ENCODE measurements around the gene LRP3.

The LRP3 gene

GRCh38 chr19:33238481-33239149 is 44.5 kb downstream of the LRP3 start:
- no peak for DNase-seq (ENCODE audit: low read depth)

- DNase-seq (ENCODE audit: low read depth), result no peak
These were observed 45.3 kb downstream of the LRP3 start for GRCh38 chr19:33239223-33239975.

DNA sequence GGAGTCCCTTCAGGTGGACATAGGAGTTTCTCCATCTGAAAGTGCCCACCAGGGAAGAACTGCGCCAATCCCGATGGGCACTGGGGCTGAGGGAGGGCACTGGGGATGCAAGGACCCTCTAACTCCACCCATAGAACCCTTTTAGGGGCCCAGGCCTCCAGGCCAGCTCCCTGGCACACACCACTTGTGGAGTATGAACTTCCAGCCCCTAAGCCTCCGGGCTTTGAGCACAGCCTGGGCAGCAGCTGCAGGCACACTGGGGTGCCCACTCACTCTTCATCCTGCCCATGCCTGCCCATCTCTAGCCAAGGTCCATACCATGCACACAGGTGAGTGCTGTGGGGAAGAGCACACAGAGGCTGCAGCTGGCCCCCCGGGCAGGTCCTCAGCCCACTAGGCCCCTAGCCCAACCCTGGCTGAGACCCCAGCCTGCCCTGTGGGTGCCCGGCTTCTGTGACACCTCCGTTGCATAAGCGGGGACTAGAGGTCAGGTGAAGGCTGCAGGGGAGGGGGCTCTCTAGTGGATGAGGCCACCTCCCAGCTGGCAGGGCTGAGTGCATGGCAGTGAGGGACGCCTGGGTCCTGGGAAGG is 46.1 kb downstream of the LRP3 start:
- DNase-seq (ENCODE audit: low read depth), result no peak

GRCh38 chr19:33241091-33241529 is 47.0 kb downstream of the LRP3 start:
- no peak for DNase-seq (ENCODE audit: low read depth)

DNA sequence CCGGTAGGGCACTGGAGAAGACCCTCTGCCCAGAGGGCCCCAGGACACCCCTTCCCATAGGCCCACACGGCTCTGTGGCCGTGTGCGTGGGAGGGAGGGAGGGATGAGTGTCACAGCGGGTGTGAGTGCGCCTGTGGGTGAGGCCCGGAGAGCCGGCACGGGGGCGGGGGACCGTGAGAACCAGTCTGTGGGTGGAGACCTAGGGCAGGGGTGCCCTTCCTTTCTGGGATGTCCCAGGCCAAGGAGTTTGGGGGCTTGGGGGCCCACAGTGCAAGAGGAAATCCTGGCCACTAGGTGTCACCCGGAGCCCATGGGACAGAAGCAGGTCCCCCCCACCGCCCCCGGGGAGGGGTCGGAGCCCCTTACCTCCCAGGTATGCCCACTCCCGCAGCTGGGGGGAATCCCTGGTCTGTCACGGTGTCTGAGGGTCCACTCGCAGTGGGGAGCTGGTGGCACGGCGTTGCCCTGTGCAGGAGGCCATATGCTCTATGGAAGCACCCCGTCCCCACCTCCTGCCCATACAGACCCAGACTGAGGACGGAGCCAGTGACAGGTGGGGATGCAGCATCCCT is 47.5 kb downstream of the LRP3 start:
- DNase-seq (ENCODE audit: low read depth), result no peak

GRCh38 chr19:33242131-33242530 is 48.0 kb downstream of the LRP3 start:
- no peak for DNase-seq (ENCODE audit: low read depth)

DNA sequence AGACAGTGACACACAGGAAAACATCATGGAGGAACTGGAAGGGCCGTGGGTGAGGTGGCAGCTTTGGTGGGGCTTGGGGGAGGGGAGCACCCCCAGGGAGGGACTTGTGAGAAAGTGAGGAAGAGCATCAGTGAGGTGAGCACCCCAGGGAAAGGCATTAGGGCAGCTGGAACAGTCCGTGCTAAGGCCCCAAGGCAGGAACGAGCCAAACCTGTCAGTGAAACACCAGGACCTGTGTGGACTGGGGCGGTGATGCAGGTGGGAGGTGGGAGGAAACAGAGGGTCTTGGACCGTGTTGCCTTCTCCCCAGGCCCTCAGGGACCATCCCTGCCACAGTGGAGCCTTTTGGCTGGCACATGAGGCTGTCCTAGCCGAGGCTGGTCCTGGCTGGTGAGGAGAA is 48.8 kb downstream of the LRP3 start:
- no peak for DNase-seq (ENCODE audit: low read depth)

GRCh38 chr19:33245948-33246708 is 52.0 kb downstream of the LRP3 start:
- no peak for DNase-seq (ENCODE audit: low read depth)

DNA sequence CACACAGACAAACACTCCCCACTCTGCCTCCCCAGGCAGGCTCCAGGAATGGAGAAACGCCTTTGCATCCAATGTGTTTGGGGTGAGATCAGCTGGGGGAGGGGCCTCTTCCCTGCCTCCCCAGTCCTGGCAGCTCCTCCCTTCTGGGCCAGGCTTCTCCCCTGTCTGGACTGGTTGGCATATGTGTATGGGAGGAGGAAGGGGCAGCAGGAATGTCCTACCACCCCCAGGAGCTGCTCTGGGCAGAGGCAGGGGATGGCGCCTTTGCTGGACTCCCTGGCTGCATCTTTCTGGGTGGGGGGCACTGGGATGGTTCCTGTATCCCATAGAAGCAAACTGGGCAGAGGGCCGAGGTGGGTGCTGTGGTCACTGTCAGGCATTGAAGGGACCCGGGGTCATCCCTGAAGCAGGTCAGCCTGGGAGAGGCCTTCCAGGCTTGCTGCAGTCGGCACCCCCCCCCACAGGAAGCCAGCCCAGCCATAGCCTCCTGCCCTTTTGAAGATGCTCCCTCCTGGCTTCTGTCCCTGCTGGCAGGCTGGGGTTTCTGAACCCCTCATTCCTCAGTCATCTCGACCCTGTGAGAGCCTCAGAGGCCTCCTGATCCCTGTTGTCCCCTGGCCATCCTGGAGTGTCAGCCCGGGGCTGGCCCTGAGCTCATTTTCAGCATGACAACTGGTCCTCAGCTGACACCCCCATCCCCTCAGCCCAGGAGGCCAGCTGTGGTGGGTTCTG is 52.7 kb downstream of the LRP3 start:
- DNase-seq (ENCODE audit: low read depth), result no peak

DNA sequence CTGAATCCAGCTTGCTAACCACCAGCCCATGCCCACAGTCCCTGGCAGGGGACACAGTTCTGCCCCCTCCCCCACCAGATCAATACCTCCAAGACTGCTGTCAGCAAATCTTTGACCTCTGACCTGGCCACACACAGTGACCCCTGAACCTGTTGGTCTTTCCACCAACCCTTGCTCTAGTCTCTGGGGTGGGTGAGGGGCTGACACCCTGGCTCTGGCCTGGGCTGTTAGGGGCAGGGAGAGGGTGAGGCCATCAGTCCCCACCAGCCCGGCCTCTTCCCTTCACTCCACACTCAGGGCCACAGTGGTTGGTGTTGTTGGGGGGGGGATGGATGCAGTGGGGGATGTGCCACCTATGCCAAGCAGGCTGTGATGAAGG is 53.3 kb downstream of the LRP3 start:
- no peak for DNase-seq (ENCODE audit: low read depth)

DNA sequence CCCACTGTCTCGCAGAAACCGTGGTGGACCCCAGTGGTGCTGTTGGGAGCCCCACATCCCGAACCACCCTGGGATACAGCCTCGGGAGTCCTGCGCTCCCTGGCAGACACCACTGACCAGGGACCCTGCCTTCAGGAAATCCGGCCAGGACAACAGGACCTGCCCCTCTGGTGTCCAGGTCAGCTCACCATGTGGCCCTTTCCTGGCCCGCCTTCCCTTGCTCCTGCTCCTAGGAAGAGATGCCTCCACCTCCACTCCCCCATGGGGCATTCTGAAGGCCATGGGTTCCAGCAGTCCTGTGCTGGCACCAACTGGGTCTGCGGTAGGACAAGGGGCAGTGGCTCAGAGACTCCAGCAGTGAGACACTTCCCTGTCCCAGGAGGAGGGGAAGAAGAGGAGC is 54.0 kb downstream of the LRP3 start:
- DNase-seq (ENCODE audit: low read depth), result no peak

DNA sequence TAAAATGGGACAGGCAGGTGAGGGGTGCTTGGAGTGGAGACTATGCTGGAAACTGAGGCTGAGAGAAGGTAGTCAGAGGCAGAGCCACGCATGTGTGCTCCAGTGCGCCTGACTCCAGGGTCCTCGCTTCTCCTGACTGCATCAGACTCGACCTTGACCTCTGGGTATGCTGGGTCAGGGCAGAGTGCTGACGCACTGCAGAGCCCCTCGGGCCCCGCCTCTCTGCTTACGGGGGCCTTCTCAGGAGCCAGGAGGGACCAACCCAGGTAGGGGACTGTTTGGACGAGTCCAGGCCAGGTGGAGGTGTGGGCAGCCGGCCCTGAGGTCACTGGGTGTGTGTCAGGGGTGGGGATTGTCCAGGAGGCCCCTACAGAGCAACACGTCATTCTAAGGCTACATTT is 54.4 kb downstream of the LRP3 start:
- no peak for DNase-seq (ENCODE audit: low read depth)

DNA sequence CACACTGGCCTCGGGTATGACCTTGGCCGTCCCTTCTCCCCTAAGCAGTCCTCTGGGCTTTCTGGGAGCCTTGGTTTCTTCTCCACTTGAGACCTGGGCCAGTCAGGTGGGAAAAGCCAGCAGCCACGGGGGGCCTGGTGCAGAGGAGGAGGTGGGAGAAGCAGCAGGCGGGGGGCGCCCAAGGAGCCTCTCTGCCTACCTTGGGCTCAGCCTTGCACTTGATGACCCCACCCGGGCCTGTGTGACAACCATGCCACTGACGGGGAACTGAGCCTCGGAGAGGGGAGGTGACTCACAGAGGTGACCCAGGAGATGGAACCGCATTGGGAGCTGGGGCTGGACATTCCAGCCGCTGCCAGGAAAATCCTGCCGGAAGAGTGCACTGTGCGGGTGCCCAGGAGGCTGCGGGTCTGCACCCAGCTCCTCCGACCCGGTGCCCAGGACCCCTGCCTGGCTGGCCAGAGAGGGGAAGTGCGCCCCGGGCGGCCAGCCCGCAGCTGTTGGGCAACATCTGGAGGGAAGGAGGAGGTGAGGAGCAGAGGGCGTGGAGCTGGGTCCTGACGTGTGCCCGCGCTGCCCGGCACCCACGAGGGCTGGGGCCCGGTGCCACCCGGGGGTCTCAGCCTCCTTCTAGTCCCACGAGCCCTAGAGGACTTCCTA is 55.0 kb downstream of the LRP3 start:
- DNase-seq (ENCODE audit: low read depth), result no peak

- no peak for DNase-seq (ENCODE audit: low read depth)
These were observed 55.7 kb downstream of the LRP3 start for GRCh38 chr19:33249740-33250366.

GRCh38 chr19:33250500-33250899 is 56.4 kb downstream of the LRP3 start:
- DNase-seq (ENCODE audit: low read depth), result no peak

- DNase-seq (ENCODE audit: low read depth), result no peak
These were observed 56.9 kb downstream of the LRP3 start for GRCh38 chr19:33251076-33251475.

GRCh38 chr19:33251526-33252090 is 57.5 kb downstream of the LRP3 start:
- no peak for DNase-seq (ENCODE audit: low read depth)

GRCh38 chr19:33252418-33252962 is 58.4 kb downstream of the LRP3 start:
- no peak for DNase-seq (ENCODE audit: low read depth)

- DNase-seq (ENCODE audit: low read depth), result no peak
These were observed 58.8 kb downstream of the LRP3 start for GRCh38 chr19:33252971-33253370.

DNA sequence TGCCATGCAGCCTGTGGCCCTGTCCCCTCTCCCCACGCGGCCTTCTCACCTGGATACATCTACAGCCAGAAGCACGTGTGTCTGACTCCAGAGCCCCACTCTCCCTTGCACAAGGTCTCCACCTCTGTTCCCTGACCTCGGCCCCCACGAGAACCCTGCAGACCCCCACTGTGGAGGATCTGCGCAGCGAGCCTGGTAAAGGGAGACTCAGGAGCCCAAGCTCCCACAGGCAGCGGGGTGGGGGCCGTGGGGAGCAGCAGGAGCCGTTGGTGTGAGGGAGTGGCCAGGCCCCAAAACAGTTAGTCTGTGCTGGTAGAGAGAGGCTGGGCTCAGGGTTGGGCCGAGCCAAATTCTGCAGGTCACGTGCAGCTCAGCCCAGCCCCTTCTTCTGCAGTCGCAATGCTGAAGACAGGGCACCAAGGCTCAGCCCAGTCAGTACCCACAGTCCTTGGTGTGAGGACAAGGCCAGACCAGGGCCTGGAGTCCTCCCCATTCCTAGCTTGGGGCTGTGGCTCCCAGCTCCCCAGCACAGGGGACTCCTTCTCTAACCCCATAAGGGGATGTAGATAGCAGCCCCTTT is 60.2 kb downstream of the LRP3 start:
- no peak for DNase-seq (ENCODE audit: low read depth)

All from GM04503 (cell line).